Measurements from ENCODE around the gene TBKBP1. TPM values are rescaled to one million over a fixed set of nuclear protein-coding genes. Genes with fewer than 3 reads are reported as not detected.

TBKBP1 gene
- total and polyA plus RNA-seq, 4 donors, result 0.25 to 2.0 (median 1.5) TPM

- no peak for DNase-seq (ENCODE audit: low spot score)
- H3K9ac ChIP-seq (ENCODE audit: low read depth in 1 of 2, low read length in 2 of 2), result no peak overlapping the region
- TF ChIP-seq TAF1 (conservative IDR thresholded peaks at IDR 0.05), result no peak
- TF ChIP-seq ZBTB33 (IDR thresholded peaks at IDR 0.05), result no peak
- TF ChIP-seq GABPA (IDR thresholded peaks at IDR 0.05 in 1 of 2, conservative IDR thresholded peaks at IDR 0.05 in 1 of 2), result no peak
- no peak for TF ChIP-seq FOXA2 (IDR thresholded peaks at IDR 0.05)
- no peak for TF ChIP-seq REST (IDR thresholded peaks at IDR 0.05)
- no peak for TF ChIP-seq HNF4G (IDR thresholded peaks at IDR 0.05)
- no peak for TF ChIP-seq RAD21 (IDR thresholded peaks at IDR 0.05)
- TF ChIP-seq CTCF (IDR thresholded peaks at IDR 0.05; ENCODE audit: low read depth, low read length, missing input control), result no peak
- no peak for TF ChIP-seq NR2F2 (IDR thresholded peaks at IDR 0.05)
- no peak for TF ChIP-seq RXRA (IDR thresholded peaks at IDR 0.05)
- TF ChIP-seq FOXA1 (IDR thresholded peaks at IDR 0.05), result no peak
- no peak for TF ChIP-seq EGR1 (IDR thresholded peaks at IDR 0.05; ENCODE audit: low read depth in 2 of 2)
- no peak for TF ChIP-seq SP1 (IDR thresholded peaks at IDR 0.05)
- TF ChIP-seq HNF4A (conservative IDR thresholded peaks at IDR 0.05), result no peak
- TF ChIP-seq JUND (IDR thresholded peaks at IDR 0.05), result no peak
- no peak for TF ChIP-seq ATF3 (IDR thresholded peaks at IDR 0.05)
- TF ChIP-seq YY1 (IDR thresholded peaks at IDR 0.05), result no peak
- no peak for TF ChIP-seq MAX (IDR thresholded peaks at IDR 0.05)
- no peaks in the 10 kb centered on the region for H3K9me3 ChIP-seq (ENCODE audit: control insufficient read depth in 4 of 4, low read length in 3 of 4)
- peaks cover 0 to 7% (median 3%) of the 10 kb centered on the region in 4 donors for H3K27me3 ChIP-seq (ENCODE audit: control insufficient read depth in 4 of 4, insufficient read depth in 4 of 4, low read length in 3 of 4)
- H3K27ac ChIP-seq (ENCODE audit: low read depth in 1 of 2, low read length in 2 of 2), result no peak overlapping the region
- no peaks in the 10 kb centered on the region for H3K4me1 ChIP-seq (ENCODE audit: control insufficient read depth in 4 of 4, insufficient read depth in 4 of 4, low read length in 3 of 4)
- WGBS, result 88% methylated on average over 12 of the region's 12 CpGs
- H3K36me3 ChIP-seq (ENCODE audit: control insufficient read depth in 4 of 4, insufficient read depth in 3 of 4, low read depth in 1 of 4, low read length in 3 of 4), result no peaks in the 10 kb centered on the region
- H3K4me3 ChIP-seq (ENCODE audit: low read depth in 1 of 3, low read length in 3 of 3), result no peak overlapping the region
These were observed 33.1 kb downstream of the TBKBP1 start for GRCh38 chr17:47726796-47727703.
